NOMO-1 treated with DMSO at 0.1 percent for 48 hours (cell line): ENCODE results near the gene PTPN2.
"Not testable (repeated sequence)": the region's sequence is repeated elsewhere in the genome, so short reads cannot be mapped to it uniquely, and the experiment has no call there.

ENCODE experiments used
- DNase-seq: peaks from one replicate; lab custom pipeline; 2025; ENCODE audit not compliant: unreplicated experiment; lab: John Stamatoyannopoulos, UW

PTPN2 gene

GRCh38 chr18:12895014-12895413 is 11.0 kb upstream of the PTPN2 start:
- no peak for DNase-seq

GRCh38 chr18:12891561-12891960 is 7.5 kb upstream of the PTPN2 start:
- DNase-seq, result no peak

GRCh38 chr18:12890964-12891363 is 6.9 kb upstream of the PTPN2 start:
- DNase-seq, result no peak

GRCh38 chr18:12886498-12887126 is 2.6 kb upstream of the PTPN2 start:
- DNase-seq, result peak; percentile 26

- no peak for DNase-seq
Observed at GRCh38 chr18:12885500-12885899, 1.5 kb upstream of the PTPN2 start.

- DNase-seq, result peak; percentile 65
Observed at GRCh38 chr18:12884406-12885323, 628 bp upstream of the PTPN2 start.

- no peak for DNase-seq
Observed at GRCh38 chr18:12883372-12883683, 709 bp downstream of the PTPN2 start.

GRCh38 chr18:12882453-12883371 is 1.3 kb downstream of the PTPN2 start:
- DNase-seq, result no peak

- peak; percentile 75 for DNase-seq
Observed at GRCh38 chr18:12880541-12880910, 3.5 kb downstream of the PTPN2 start.

- DNase-seq, result peak; percentile 56
Observed at GRCh38 chr18:12879840-12880540, 4.0 kb downstream of the PTPN2 start.

GRCh38 chr18:12874992-12875391 is 9.0 kb downstream of the PTPN2 start:
- DNase-seq, result not testable (repeated sequence)

GRCh38 chr18:12873961-12874567 is 10.0 kb downstream of the PTPN2 start:
- not testable (repeated sequence) for DNase-seq

- DNase-seq, result no peak
Observed at GRCh38 chr18:12872408-12872807, 11.6 kb downstream of the PTPN2 start.

- no peak for DNase-seq
Observed at GRCh38 chr18:12868576-12868975, 15.5 kb downstream of the PTPN2 start.

- DNase-seq, result no peak
Observed at GRCh38 chr18:12867441-12868123, 16.5 kb downstream of the PTPN2 start.

- DNase-seq, result no peak
Observed at GRCh38 chr18:12863687-12864216, 20.3 kb downstream of the PTPN2 start.

GRCh38 chr18:12862874-12863482 is 21.1 kb downstream of the PTPN2 start:
- no peak for DNase-seq

- no peak for DNase-seq
Observed at GRCh38 chr18:12862467-12862866, 21.6 kb downstream of the PTPN2 start.

GRCh38 chr18:12861637-12862036 is 22.4 kb downstream of the PTPN2 start:
- no peak for DNase-seq
